Uterus (tissue), 2 donors: ENCODE measurements around the gene CNOT4.

Experiments
- POLR2A ChIP-seq, 2 donors: fragments of 450-650 bp; IDR thresholded peaks; one replicate each; pipeline ENCODE4 v1.6.1; 2016; ENCODE audit warnings: antibody characterized with exemption in 2 of 2, mild to moderate bottlenecking in 1 of 2, moderate library complexity in 1 of 2
- TF ChIP-seq, protein P1 (sequence below), 4 experiments: fragments of 200-600 bp in 2 of 4; fragments of 450-650 bp in 2 of 4; sonication (generic) in 2 of 4; IDR thresholded peaks; one replicate each; pipeline ENCODE4 v1.5.1; 2016 to 2019; ENCODE audit warnings: antibody characterized with exemption in 4 of 4, mild to moderate bottlenecking in 2 of 4, moderate library complexity in 1 of 4

DNA sequence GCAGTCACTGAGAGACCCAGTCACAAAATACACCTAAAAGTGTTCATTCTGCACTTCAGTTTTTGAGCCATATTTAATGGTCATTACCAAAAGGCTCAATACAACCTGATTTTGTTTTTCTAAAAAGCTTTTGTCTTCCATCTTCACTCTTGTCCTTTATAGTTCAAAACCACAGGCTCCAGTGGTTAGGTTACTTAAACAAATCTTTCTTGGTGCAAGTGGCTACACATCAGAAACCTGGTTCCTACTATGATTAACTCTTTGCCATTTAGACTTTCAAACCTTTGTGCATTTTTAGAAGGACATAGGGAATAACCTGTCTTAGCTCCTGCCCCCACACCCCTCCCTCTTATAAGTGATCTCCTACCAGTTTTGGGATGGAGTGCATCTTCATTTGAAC lies 140.5 kb downstream of the CNOT4 start:
- TF ChIP-seq, protein P1, sequence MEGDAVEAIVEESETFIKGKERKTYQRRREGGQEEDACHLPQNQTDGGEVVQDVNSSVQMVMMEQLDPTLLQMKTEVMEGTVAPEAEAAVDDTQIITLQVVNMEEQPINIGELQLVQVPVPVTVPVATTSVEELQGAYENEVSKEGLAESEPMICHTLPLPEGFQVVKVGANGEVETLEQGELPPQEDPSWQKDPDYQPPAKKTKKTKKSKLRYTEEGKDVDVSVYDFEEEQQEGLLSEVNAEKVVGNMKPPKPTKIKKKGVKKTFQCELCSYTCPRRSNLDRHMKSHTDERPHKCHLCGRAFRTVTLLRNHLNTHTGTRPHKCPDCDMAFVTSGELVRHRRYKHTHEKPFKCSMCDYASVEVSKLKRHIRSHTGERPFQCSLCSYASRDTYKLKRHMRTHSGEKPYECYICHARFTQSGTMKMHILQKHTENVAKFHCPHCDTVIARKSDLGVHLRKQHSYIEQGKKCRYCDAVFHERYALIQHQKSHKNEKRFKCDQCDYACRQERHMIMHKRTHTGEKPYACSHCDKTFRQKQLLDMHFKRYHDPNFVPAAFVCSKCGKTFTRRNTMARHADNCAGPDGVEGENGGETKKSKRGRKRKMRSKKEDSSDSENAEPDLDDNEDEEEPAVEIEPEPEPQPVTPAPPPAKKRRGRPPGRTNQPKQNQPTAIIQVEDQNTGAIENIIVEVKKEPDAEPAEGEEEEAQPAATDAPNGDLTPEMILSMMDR (IDR thresholded peaks at IDR 0.05) = no peak
- TF ChIP-seq POLR2A (IDR thresholded peaks at IDR 0.05) = no peak
